ENCODE data around the gene CHFR. TPM values are rescaled to one million over a fixed set of nuclear protein-coding genes. Genes with fewer than 3 reads are reported as not detected.

The CHFR gene
- total RNA-seq, 2 donors from 2014 or later: 57.0 to 80.4 TPM

DNA sequence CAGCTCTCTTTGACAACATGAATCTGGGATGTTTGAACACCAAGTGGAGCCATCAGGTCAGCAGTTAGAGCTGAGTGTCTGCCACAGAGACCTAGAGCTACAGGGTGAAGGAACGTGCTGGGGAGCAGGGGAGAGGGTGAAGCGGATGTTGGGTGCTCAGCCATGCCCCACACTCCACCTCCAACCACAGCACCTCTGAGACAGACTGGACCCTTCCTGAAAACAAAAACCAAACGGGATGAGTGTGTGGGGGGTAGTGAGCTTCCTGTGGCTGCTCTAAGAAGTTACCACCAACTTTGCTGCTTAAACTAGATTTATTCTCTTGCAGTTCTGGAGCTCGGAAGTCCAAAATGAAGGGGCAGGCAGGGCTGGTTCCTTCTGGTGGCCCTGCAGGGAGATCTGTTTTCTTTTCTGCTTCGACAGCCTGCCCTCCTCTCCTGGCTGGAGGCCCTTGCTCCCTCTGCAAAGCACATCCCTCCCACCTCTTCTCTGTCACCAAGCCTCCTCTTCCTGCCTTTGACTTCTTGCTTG lies 53.2 kb downstream of the CHFR start:
- TF ChIP-seq, protein P1, sequence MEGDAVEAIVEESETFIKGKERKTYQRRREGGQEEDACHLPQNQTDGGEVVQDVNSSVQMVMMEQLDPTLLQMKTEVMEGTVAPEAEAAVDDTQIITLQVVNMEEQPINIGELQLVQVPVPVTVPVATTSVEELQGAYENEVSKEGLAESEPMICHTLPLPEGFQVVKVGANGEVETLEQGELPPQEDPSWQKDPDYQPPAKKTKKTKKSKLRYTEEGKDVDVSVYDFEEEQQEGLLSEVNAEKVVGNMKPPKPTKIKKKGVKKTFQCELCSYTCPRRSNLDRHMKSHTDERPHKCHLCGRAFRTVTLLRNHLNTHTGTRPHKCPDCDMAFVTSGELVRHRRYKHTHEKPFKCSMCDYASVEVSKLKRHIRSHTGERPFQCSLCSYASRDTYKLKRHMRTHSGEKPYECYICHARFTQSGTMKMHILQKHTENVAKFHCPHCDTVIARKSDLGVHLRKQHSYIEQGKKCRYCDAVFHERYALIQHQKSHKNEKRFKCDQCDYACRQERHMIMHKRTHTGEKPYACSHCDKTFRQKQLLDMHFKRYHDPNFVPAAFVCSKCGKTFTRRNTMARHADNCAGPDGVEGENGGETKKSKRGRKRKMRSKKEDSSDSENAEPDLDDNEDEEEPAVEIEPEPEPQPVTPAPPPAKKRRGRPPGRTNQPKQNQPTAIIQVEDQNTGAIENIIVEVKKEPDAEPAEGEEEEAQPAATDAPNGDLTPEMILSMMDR (conservative IDR thresholded peaks at IDR 0.05): no peak
- no peak for DNase-seq
- no peaks in the 10 kb centered on the region for H3K4me1 ChIP-seq (ENCODE audit: control insufficient read depth, insufficient read depth, low read length)
- H3K4me3 ChIP-seq (ENCODE audit: low read length): no peak overlapping the region
- Mint-ChIP-seq H3K4me3 (no peak overlapping the region), H3K27ac (no peak overlapping the region), H3K9me3 (no peaks in the 10 kb centered on the region), H3K4me1 (peaks cover 2% of the 10 kb centered on the region), H3K27me3 (ENCODE audit: insufficient read depth) (no peaks in the 10 kb centered on the region), H3K36me3 (ENCODE audit: low read depth) (peaks cover 55% of the 10 kb centered on the region)
- no peaks in the 10 kb centered on the region for H3K27me3 ChIP-seq (ENCODE audit: control insufficient read depth, insufficient read depth, low read length, poor library complexity, severe bottlenecking)
- H3K36me3 ChIP-seq (ENCODE audit: control insufficient read depth, insufficient read depth, low read length): peaks cover 22% of the 10 kb centered on the region
- no peaks in the 10 kb centered on the region for H3K9me3 ChIP-seq (ENCODE audit: control insufficient read depth, low read length)
- H3K27ac ChIP-seq (ENCODE audit: low read depth, low read length): no peak overlapping the region
- 91 to 93% methylated on average over 3 to 4 of the region's 5 CpGs for WGBS, 2 experiments (ENCODE audit: insufficient coverage in 1 of 2, insufficient read length in 1 of 2)
- H3K9ac ChIP-seq (ENCODE audit: extremely low read depth, low read length, poor library complexity, severe bottlenecking): no peak overlapping the region

- H3K9me3 Mint-ChIP-seq: no peaks in the 10 kb centered on the region
- 89 to 92% methylated on average over 7 to 8 of the region's 8 CpGs for WGBS, 2 experiments (ENCODE audit: insufficient coverage in 1 of 2, insufficient read length in 1 of 2)
- Histone ChIP-seq H3K27ac (ENCODE audit: low read depth, low read length) (no peak overlapping the region), H3K4me1 (ENCODE audit: control insufficient read depth, insufficient read depth, low read length) (no peaks in the 10 kb centered on the region), H3K9ac (ENCODE audit: extremely low read depth, low read length, poor library complexity, severe bottlenecking) (no peak overlapping the region), H3K36me3 (ENCODE audit: control insufficient read depth, insufficient read depth, low read length) (peaks cover 22% of the 10 kb centered on the region), H3K9me3 (ENCODE audit: control insufficient read depth, low read length) (no peaks in the 10 kb centered on the region), H3K4me3 (ENCODE audit: low read length) (no peak overlapping the region), H3K27me3 (ENCODE audit: control insufficient read depth, insufficient read depth, low read length, poor library complexity, severe bottlenecking) (no peaks in the 10 kb centered on the region)
- no peaks in the 10 kb centered on the region for H3K27me3 Mint-ChIP-seq (ENCODE audit: insufficient read depth)
- no peak overlapping the region for H3K27ac Mint-ChIP-seq
- peaks cover 49% of the 10 kb centered on the region for H3K36me3 Mint-ChIP-seq (ENCODE audit: low read depth)
- DNase-seq: no peak
- no peak overlapping the region for H3K4me3 Mint-ChIP-seq
- TF ChIP-seq, protein P1 (conservative IDR thresholded peaks at IDR 0.05): no peak
- peaks cover 2% of the 10 kb centered on the region for H3K4me1 Mint-ChIP-seq
Measured at GRCh38 chr12:132833341-132833740, 54.1 kb downstream of the CHFR start.

- Mint-ChIP-seq H3K4me3 (no peak overlapping the region), H3K36me3 (ENCODE audit: low read depth) (peaks cover 51% of the 10 kb centered on the region), H3K27me3 (ENCODE audit: insufficient read depth) (no peaks in the 10 kb centered on the region), H3K27ac (no peak overlapping the region), H3K4me1 (peaks cover 14% of the 10 kb centered on the region), H3K9me3 (no peaks in the 10 kb centered on the region)
- Histone ChIP-seq H3K27ac (ENCODE audit: low read depth, low read length) (no peak overlapping the region), H3K9ac (ENCODE audit: extremely low read depth, low read length, poor library complexity, severe bottlenecking) (no peak overlapping the region), H3K4me3 (ENCODE audit: low read length) (no peak overlapping the region), H3K4me1 (ENCODE audit: control insufficient read depth, insufficient read depth, low read length) (peaks cover 4% of the 10 kb centered on the region), H3K36me3 (ENCODE audit: control insufficient read depth, insufficient read depth, low read length) (peaks cover 29% of the 10 kb centered on the region), H3K9me3 (ENCODE audit: control insufficient read depth, low read length) (no peaks in the 10 kb centered on the region), H3K27me3 (ENCODE audit: control insufficient read depth, insufficient read depth, low read length, poor library complexity, severe bottlenecking) (no peaks in the 10 kb centered on the region)
- TF ChIP-seq, protein P1 (conservative IDR thresholded peaks at IDR 0.05): no peak
- 93 to 97% methylated on average over 11 of the region's 11 CpGs for WGBS, 2 experiments (ENCODE audit: insufficient coverage in 1 of 2, insufficient read length in 1 of 2)
- no peak for DNase-seq
Measured at GRCh38 chr12:132831771-132832170, 55.6 kb downstream of the CHFR start.
